Measurements from ENCODE around the gene SLC30A4.

GRCh38 chr15:45534821-45535220 is 12.3 kb upstream of the SLC30A4 start:
- TF ChIP-seq, protein P1, sequence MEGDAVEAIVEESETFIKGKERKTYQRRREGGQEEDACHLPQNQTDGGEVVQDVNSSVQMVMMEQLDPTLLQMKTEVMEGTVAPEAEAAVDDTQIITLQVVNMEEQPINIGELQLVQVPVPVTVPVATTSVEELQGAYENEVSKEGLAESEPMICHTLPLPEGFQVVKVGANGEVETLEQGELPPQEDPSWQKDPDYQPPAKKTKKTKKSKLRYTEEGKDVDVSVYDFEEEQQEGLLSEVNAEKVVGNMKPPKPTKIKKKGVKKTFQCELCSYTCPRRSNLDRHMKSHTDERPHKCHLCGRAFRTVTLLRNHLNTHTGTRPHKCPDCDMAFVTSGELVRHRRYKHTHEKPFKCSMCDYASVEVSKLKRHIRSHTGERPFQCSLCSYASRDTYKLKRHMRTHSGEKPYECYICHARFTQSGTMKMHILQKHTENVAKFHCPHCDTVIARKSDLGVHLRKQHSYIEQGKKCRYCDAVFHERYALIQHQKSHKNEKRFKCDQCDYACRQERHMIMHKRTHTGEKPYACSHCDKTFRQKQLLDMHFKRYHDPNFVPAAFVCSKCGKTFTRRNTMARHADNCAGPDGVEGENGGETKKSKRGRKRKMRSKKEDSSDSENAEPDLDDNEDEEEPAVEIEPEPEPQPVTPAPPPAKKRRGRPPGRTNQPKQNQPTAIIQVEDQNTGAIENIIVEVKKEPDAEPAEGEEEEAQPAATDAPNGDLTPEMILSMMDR (IDR thresholded peaks at IDR 0.05): no peak
- TF ChIP-seq POLR2AphosphoS5 (IDR thresholded peaks at IDR 0.05) (no peak), EP300 (IDR thresholded peaks at IDR 0.05) (no peak)
